Measurements from ENCODE around the gene MXI1.
"Not testable (repeated sequence)": the region's sequence is repeated elsewhere in the genome, so short reads cannot be mapped to it uniquely, and the experiment has no call there.

The MXI1 gene

GRCh38 chr10:110268971-110269370, 61.6 kb downstream of the MXI1 start:
- POLR2A ChIA-PET, result no interaction called here
- CTCF ChIA-PET, result interaction anchor here (1.5 to 3.5 kb wide), 3 partner anchors 11 to 131 kb away, joined by 4 to 18 read pairs (median 9); no protein-coding TSS in a partner anchor
- DNase-seq (ENCODE audit: extremely low spot score), result no peak
- TF ChIP-seq CTCF (IDR thresholded peaks at IDR 0.05; ENCODE audit: control extremely low read depth, extremely low read depth, low read depth, missing control alignments), result no peak

GRCh38 chr10:110269374-110270318, 62.2 kb downstream of the MXI1 start:
- CTCF ChIA-PET, result interaction anchor here (1.5 to 3.5 kb wide), 3 partner anchors 10 to 132 kb away, joined by 4 to 18 read pairs (median 9); no protein-coding TSS in a partner anchor
- POLR2A ChIA-PET, result no interaction called here
- DNase-seq (ENCODE audit: extremely low spot score), result no peak
- TF ChIP-seq CTCF (IDR thresholded peaks at IDR 0.05; ENCODE audit: control extremely low read depth, extremely low read depth, low read depth, missing control alignments), result no peak

GRCh38 chr10:110272995-110273394, 65.6 kb downstream of the MXI1 start:
- DNase-seq (ENCODE audit: extremely low spot score); POLR2A ChIA-PET: not testable (repeated sequence)
- CTCF ChIA-PET, result interaction anchor here (0.8 to 1.5 kb wide), 5 partner anchors 10 to 147 kb away, joined by 3 to 6 read pairs (median 4); no protein-coding TSS in a partner anchor

DNA sequence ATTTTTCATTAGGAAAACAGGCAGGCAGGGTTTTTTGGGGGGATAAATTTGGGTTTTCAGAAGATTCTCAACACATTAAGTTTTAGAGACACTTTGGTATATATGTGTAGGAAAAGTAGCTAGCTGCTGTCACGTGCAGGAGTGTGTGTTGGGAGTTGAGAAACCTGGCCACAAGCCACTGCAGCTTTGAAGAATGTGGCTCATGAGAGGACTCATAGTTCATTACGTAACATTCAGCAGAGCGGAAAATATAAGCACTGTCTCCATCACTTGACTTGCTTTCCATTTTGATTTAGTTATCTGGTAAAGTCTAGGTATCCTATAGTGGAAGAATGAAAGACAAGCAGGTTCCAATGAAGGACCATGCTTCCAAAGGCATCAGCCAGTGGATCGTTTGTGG, 66.1 kb downstream of the MXI1 start:
- no peak for TF ChIP-seq CTCF (IDR thresholded peaks at IDR 0.05; ENCODE audit: control extremely low read depth, extremely low read depth, low read depth, missing control alignments)
- DNase-seq (ENCODE audit: extremely low spot score), result peak; percentile 12
- ChIA-PET POLR2A (no interaction called here), CTCF (interaction anchor here (0.8 to 1.5 kb wide), 5 partner anchors 10 to 147 kb away, joined by 3 to 6 read pairs (median 4); no protein-coding TSS in a partner anchor)

DNA sequence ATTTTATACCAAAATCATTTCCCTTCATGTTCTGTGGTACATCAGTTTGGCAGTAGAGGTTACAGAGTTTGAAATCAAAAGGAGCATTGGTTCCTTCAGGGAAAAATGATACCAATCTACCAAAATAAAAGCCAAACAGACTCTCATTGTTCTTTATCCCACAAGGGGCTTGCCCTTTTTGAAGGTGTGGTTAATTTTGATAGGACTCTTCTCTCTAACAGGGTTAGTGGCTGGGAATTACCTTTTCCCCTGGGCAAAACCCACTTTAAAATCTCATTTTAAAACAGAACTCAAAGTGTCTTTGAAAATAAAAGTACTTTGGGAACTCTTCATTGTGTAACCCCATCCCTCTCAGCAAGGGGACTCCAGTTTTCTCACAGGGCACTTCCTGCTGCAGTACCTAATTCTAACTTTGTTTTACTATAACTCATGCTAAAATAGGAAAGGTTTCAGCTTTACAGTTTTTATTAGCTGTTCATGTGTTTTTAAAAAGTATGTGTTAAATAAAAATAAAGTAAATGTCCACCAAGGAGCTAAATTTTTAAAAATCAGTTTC, 66.7 kb downstream of the MXI1 start:
- DNase-seq (ENCODE audit: extremely low spot score), result peak; percentile 20
- TF ChIP-seq CTCF (IDR thresholded peaks at IDR 0.05; ENCODE audit: control extremely low read depth, extremely low read depth, low read depth, missing control alignments), result no peak
- CTCF ChIA-PET, result interaction anchor here (0.6 to 2.6 kb wide), 10 partner anchors 11 to 266 kb away, joined by 3 to 22 read pairs (median 4); no protein-coding TSS in a partner anchor
- POLR2A ChIA-PET, result interaction anchor here (0.6 to 0.7 kb wide), 2 partner anchors 33 to 266 kb away, joined by 3 to 5 read pairs; no protein-coding TSS in a partner anchor

GRCh38 chr10:110274647-110275046, 67.2 kb downstream of the MXI1 start:
- no peak for TF ChIP-seq CTCF (IDR thresholded peaks at IDR 0.05; ENCODE audit: control extremely low read depth, extremely low read depth, low read depth, missing control alignments)
- ChIA-PET POLR2A (interaction anchor here (0.6 to 0.7 kb wide), 2 partner anchors 32 to 266 kb away, joined by 3 to 5 read pairs; no protein-coding TSS in a partner anchor), CTCF (interaction anchor here (0.6 to 2.6 kb wide), 11 partner anchors 11 to 266 kb away, joined by 3 to 22 read pairs (median 3); no protein-coding TSS in a partner anchor)
- DNase-seq (ENCODE audit: extremely low spot score), result no peak

All from GM10248 (cell line).